ENCODE measurements around the gene PRDM16. TPM values are rescaled to one million over a fixed set of nuclear protein-coding genes. Genes with fewer than 3 reads are reported as not detected.

The PRDM16 gene
- total and polyA plus RNA-seq, 2 of the 13 experiments (the other 11 are each of a cell fraction or from before 2014, with no cell fraction given) = 0.15 to 0.81 TPM

- TF ChIP-seq ZBTB40 (IDR thresholded peaks at IDR 0.05) (no peak), ZBTB40 (CRISPR knock-in tag; IDR thresholded peaks at IDR 0.05) (peak; percentile 64; the same call in 1 of the 2 replicates), FOXK1 (CRISPR knock-in tag; IDR thresholded peaks at IDR 0.05; ENCODE audit: borderline replicate concordance, low read depth) (peak; percentile 54; the same call in 1 of the 2 replicates), HOXD1 (CRISPR knock-in tag; IDR thresholded peaks at IDR 0.05) (peak; percentile 73; the same call in 1 of the 2 replicates), HNF1B (CRISPR knock-in tag; IDR thresholded peaks at IDR 0.05) (peak; percentile 81), ZNF589 (CRISPR knock-in tag; conservative IDR thresholded peaks at IDR 0.05) (0 out of 2 replicates have a peak, but pooled peaks have one; percentile 69), ZNF660 (CRISPR knock-in tag; IDR thresholded peaks at IDR 0.05; ENCODE audit: borderline replicate concordance, low read depth) (0 out of 2 replicates have a peak, but pooled peaks have one; percentile 19), ZNF766 (CRISPR knock-in tag; IDR thresholded peaks at IDR 0.05; ENCODE audit: borderline replicate concordance) (peak; percentile 76; the same call in 1 of the 2 replicates), RXRA (CRISPR knock-in tag; IDR thresholded peaks at IDR 0.05) (peak; percentile 78), ZNF317 (CRISPR knock-in tag; IDR thresholded peaks at IDR 0.05) (peak; percentile 65; the same call in 1 of the 2 replicates), KDM1A (CRISPR knock-in tag; IDR thresholded peaks at IDR 0.05) (no peak), TFAP4 (IDR thresholded peaks at IDR 0.05; ENCODE audit: borderline replicate concordance, low read depth) (peak; percentile 65; the same call in 1 of the 2 replicates), ZFY (CRISPR knock-in tag; IDR thresholded peaks at IDR 0.05) (peak; percentile 77), ZNF850 (CRISPR knock-in tag; conservative IDR thresholded peaks at IDR 0.05) (peak; percentile 79; the same call in 1 of the 2 replicates), ZNF556 (CRISPR knock-in tag; IDR thresholded peaks at IDR 0.05; ENCODE audit: borderline replicate concordance) (peak; percentile 83; the same call in 1 of the 2 replicates), RBAK (CRISPR knock-in tag; IDR thresholded peaks at IDR 0.05) (no peak), ZNF44 (CRISPR knock-in tag; IDR thresholded peaks at IDR 0.05) (no peak), NFE2L1 (CRISPR knock-in tag; IDR thresholded peaks at IDR 0.05; ENCODE audit: borderline replicate concordance) (no peak), ZNF552 (CRISPR knock-in tag; IDR thresholded peaks at IDR 0.05; ENCODE audit: borderline replicate concordance) (peak; percentile 84; the same call in 1 of the 2 replicates)
Observed at GRCh38 chr1:3423245-3423829, 354.3 kb downstream of the PRDM16 start (continued).
